Adrenal gland (tissue), 5 donors: Measurements from ENCODE around the gene CNTD1.
"Not testable (repeated sequence)": the region's sequence is repeated elsewhere in the genome, so short reads cannot be mapped to it uniquely, and the experiment has no call there.

Source experiments
- CTCF ChIP-seq, 6 experiments: fragments of 450-650 bp in 4 of 6; fragments of 200-600 bp in 2 of 6; sonication (generic) in 1 of 6; IDR thresholded peaks; 1 replicate in 5 of 6; 2 replicates in 1 of 6; pipeline versions ENCODE4 v1.5.1 to v1.8.0; 2016 to 2021; ENCODE audit warnings: antibody characterized with exemption in 6 of 6, mild to moderate bottlenecking in 2 of 6, moderate library complexity in 1 of 6
- POLR2A ChIP-seq, 2 donors: fragments of 450-650 bp; IDR thresholded peaks; one replicate each; pipeline ENCODE4 v1.6.1; 2017; ENCODE audit warnings: antibody characterized with exemption in 2 of 2, mild to moderate bottlenecking in 2 of 2, moderate library complexity in 1 of 2
- donor health status: DM: no; HTN: no; CAD: no.

- not testable (repeated sequence) for TF ChIP-seq CTCF, POLR2A (IDR thresholded peaks at IDR 0.05)
These were observed 52.9 kb downstream of the CNTD1 start for GRCh38 chr17:42851371-42852240.
